Neuron (in vitro differentiated cells): ENCODE results near the gene PSTPIP1.

ENCODE experiments used
- H2AFZ ChIP-seq: one replicate; pipeline ENCODE4 v1.6.1; 2013; ENCODE audit warnings: low read depth, mild to moderate bottlenecking, inconsistent platforms, low read length, moderate library complexity
- H3K27me3 ChIP-seq: one replicate; pipeline ENCODE4 v1.6.1; 2013; ENCODE audit warnings: low read length; ENCODE audit not compliant: insufficient read depth
- H3K36me3 ChIP-seq: one replicate; pipeline ENCODE4 v1.6.1; 2013; ENCODE audit warnings: low read length; ENCODE audit not compliant: insufficient read depth
- H3K4me1 ChIP-seq: one replicate; pipeline ENCODE4 v1.6.1; 2013; ENCODE audit warnings: low read length; ENCODE audit not compliant: insufficient read depth
- H3K4me3 ChIP-seq: 2 replicates; pipeline ENCODE4 v1.5.1; 2013; ENCODE audit warnings: mild to moderate bottlenecking, low read length, moderate library complexity
- H3K9me3 ChIP-seq: one replicate; pipeline ENCODE4 v1.6.1; 2013; ENCODE audit warnings: low read length

Gene PSTPIP1

GRCh38 chr15:76983590-76984375 lies 11.1 kb upstream of the PSTPIP1 start:
- no peaks in the 10 kb centered on the region for H3K36me3 ChIP-seq
- no peaks in the 10 kb centered on the region for H3K27me3 ChIP-seq
- no peaks in the 10 kb centered on the region for H3K4me1 ChIP-seq
- H2AFZ ChIP-seq, result no peak overlapping the region
- H3K4me3 ChIP-seq, result no peak overlapping the region
- no peaks in the 10 kb centered on the region for H3K9me3 ChIP-seq

DNA sequence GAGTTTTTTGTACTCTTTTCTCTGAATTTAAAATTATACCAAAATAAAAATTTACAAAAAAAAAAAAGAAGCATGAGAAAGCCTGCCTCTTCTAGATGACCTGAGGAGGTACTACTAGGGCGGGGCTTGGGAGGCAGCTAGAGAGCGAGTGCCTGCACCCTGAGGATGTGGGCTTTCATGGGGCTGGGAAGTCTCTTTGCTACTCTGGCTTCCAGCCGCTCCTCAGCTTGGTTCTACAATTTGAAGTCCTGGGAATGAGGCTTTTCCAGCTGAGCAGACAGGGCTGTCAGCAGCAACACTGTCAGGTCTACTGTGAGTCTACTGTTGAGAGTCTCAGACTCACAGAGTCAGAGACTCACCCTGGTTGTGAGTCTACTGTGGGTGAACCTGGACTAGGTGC lies 8.2 kb upstream of the PSTPIP1 start:
- Histone ChIP-seq H3K4me1 (no peaks in the 10 kb centered on the region), H3K9me3 (no peaks in the 10 kb centered on the region), H3K36me3 (no peaks in the 10 kb centered on the region), H3K4me3 (no peak overlapping the region), H2AFZ (no peak overlapping the region), H3K27me3 (no peaks in the 10 kb centered on the region)

DNA sequence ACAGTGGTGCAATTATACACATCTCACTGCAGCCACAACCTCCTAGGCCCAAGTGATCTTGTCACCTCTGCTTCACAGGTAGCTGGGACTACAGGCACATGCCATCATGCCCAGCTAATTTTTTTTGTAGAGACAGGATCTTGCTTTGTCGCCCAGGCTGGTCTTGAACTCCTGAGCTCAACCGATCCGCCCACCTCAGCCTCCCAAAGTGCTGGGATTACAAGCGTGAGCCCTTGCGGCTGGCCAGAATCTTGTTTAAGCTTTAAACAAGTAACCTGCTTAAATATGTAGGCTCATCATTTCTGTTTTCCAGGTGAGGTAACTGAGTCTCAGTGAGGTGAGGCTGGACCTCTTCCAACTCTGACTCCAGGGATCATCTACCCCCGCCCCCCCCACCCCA lies 7.7 kb upstream of the PSTPIP1 start:
- H3K9me3 ChIP-seq, result no peaks in the 10 kb centered on the region
- H3K4me1 ChIP-seq, result no peaks in the 10 kb centered on the region
- H2AFZ ChIP-seq, result no peak overlapping the region
- no peak overlapping the region for H3K4me3 ChIP-seq
- H3K27me3 ChIP-seq, result no peaks in the 10 kb centered on the region
- no peaks in the 10 kb centered on the region for H3K36me3 ChIP-seq

DNA sequence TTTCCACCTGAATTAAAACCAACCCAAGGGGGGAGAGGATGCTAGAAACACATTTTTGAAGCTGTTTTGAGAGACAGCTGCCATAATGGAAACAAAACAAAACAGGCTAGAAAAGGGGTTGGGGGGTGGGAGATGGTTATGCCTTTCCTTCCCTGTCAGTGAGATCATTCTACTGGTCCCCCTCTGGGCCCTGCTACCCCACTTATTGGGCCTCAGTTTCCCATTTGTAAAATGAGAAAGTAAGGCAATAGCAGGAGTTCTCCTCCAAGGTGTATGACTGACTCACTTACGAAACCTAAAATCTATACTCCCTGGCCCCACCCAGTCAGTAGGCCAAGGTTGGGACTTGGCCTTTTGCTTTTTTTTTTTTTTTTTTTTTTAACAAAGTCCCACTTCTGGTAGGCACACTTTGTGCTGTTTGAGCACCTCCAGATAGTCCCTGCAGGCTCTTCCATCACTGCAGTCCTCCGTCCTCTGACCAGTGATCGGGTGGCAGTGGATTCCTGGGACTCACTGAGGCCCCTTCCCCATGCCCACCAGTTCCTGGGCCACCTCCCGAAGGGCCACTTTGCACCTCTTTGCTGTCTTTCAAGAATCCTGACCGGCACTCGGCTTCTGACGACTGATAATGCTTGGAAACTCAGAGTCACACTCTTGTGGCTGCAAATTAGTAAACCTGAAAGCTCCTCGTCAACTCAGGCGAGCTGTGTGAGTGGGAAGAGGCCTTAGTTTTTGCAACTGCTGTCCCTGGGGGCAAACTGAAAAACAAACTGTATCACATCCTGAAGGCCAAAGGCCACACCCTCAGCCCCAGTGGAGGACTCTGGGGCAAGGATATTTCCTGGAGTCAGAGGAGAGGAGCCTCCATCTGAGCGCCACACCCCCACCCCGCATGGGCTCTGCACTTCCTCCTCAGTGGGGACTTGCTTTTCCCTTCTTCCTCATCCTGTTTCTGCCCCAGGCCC lies 6.7 kb upstream of the PSTPIP1 start:
- H3K4me1 ChIP-seq, result no peaks in the 10 kb centered on the region
- H3K36me3 ChIP-seq, result no peaks in the 10 kb centered on the region
- H3K9me3 ChIP-seq, result no peaks in the 10 kb centered on the region

GRCh38 chr15:76988867-76989780 lies 5.8 kb upstream of the PSTPIP1 start:
- Histone ChIP-seq H3K4me1 (no peaks in the 10 kb centered on the region), H3K27me3 (peaks cover 7% of the 10 kb centered on the region), H3K4me3 (no peak overlapping the region), H3K36me3 (no peaks in the 10 kb centered on the region), H3K9me3 (no peaks in the 10 kb centered on the region), H2AFZ (no peak overlapping the region)

More for the DNA sequence above, 6.7 kb upstream of the PSTPIP1 start:
- Histone ChIP-seq H3K4me3 (no peak overlapping the region), H3K27me3 (no peaks in the 10 kb centered on the region), H2AFZ (no peak overlapping the region)

DNA sequence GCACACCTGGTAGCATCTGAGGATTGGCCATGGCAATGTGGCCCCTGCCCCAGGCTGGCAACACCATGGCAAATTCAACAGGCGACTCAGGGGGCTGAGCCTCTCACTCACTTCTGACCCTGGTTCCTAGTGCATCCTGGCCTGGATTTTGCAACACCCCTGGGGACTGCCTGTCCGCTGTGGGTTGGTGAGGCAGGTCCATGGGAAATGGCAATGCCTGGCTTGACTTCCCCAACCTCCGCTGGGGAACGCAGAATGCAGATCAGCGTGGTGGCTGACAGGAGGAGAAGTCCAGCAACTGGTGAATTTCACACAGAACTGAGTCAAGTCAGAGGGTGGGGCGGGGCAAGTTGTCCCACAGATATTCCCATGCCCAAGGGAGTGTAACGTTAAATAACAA lies 3.9 kb upstream of the PSTPIP1 start:
- Histone ChIP-seq H3K4me3 (no peak overlapping the region), H3K36me3 (no peaks in the 10 kb centered on the region), H3K4me1 (no peaks in the 10 kb centered on the region), H2AFZ (no peak overlapping the region), H3K9me3 (no peaks in the 10 kb centered on the region), H3K27me3 (peaks cover 7% of the 10 kb centered on the region)

- Histone ChIP-seq H2AFZ (no peak overlapping the region), H3K9me3 (no peaks in the 10 kb centered on the region), H3K27me3 (peaks cover 7% of the 10 kb centered on the region), H3K36me3 (no peaks in the 10 kb centered on the region), H3K4me1 (no peaks in the 10 kb centered on the region), H3K4me3 (no peak overlapping the region)
Observed at GRCh38 chr15:76991741-76992645, 2.9 kb upstream of the PSTPIP1 start.

DNA sequence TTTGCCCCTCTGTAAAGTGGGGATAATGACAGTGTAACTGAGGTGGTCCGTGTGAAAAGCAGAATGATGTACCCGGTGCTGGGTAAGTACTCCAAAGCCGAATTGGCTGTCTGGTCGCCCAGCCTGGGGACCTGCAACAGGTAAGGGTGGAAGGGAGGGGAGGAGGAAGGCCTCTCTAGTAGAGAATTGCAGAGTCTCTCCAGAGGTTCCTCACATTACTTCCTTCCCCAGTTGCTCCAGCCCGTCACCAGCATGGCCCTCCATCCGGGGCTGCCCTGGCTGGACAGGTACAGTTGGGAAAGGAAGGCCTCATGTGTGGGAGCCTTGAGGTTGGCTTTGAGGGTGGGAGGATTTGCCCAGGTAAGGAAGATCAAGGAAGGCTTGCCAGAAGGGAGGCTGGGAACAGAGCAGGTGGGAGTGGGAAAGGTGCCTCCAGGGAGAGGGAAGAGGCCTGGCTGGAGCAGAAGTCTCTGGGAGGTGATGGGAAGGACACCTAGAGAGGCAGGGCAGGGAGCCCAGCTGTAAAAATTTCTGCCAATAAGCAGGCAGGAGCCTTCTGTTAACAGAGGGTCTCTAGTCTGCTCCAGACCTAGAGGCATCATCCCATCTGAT lies 1.7 kb upstream of the PSTPIP1 start:
- Histone ChIP-seq H3K4me1 (no peaks in the 10 kb centered on the region), H3K4me3 (no peak overlapping the region), H3K36me3 (no peaks in the 10 kb centered on the region), H3K9me3 (no peaks in the 10 kb centered on the region), H3K27me3 (peaks cover 13% of the 10 kb centered on the region), H2AFZ (no peak overlapping the region)

GRCh38 chr15:76994001-76994400 lies 925 bp upstream of the PSTPIP1 start:
- no peak overlapping the region for H2AFZ ChIP-seq
- H3K36me3 ChIP-seq, result no peaks in the 10 kb centered on the region
- no peaks in the 10 kb centered on the region for H3K4me1 ChIP-seq
- H3K9me3 ChIP-seq, result no peaks in the 10 kb centered on the region
- H3K27me3 ChIP-seq, result peaks cover 13% of the 10 kb centered on the region
- H3K4me3 ChIP-seq, result no peak overlapping the region

DNA sequence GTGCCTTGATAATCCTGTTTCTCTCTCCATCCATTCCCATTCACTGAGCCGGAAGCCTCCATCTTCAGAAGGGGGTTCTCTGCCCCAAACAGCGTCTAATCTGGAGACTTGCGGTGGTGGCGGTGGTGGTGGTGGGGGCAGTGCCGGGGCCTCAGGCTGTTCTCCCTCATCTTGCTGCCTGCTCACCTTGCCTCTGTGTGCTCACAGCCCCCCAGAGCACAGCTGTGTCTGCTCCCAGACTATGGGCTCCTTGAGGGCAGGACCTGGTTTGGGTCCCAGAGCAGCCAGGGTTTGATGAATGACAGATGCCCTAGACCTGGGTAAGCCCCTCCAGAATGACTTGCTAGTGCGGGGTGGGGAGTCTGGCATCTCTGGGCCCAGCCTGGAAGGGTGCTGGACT lies 430 bp upstream of the PSTPIP1 start:
- no peaks in the 10 kb centered on the region for H3K36me3 ChIP-seq
- no peaks in the 10 kb centered on the region for H3K4me1 ChIP-seq
- peaks cover 13% of the 10 kb centered on the region for H3K27me3 ChIP-seq
- H3K9me3 ChIP-seq, result no peaks in the 10 kb centered on the region
- no peak overlapping the region for H2AFZ ChIP-seq
- H3K4me3 ChIP-seq, result no peak overlapping the region

DNA sequence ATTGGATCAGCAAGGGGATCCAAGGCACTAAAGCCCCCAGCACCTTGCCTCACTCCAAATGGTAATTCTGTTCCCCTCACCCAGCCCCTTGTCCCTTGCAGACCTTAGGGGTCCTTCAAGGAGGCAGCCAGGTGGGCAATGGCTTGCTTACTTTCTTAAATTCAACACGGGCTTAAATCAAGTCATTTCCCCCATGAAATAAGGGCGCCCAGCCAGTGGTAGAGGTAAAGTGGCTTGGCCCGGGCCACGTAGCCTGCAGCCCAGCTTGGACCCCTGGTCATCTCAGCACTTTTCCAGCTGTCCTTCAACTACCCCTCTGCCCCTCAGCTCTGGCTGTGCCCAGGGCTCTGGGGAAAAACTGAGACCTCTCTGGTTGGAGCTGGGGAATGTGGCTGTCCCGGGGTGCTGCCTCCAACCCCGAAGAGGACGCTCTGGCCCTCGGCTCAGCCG lies 1.2 kb downstream of the PSTPIP1 start:
- no peaks in the 10 kb centered on the region for H3K36me3 ChIP-seq
- no peak overlapping the region for H2AFZ ChIP-seq
- H3K27me3 ChIP-seq, result peaks cover 15% of the 10 kb centered on the region
- H3K4me1 ChIP-seq, result no peaks in the 10 kb centered on the region
- no peak overlapping the region for H3K4me3 ChIP-seq
- H3K9me3 ChIP-seq, result no peaks in the 10 kb centered on the region
